Measurements from ENCODE around the gene SEC22A. TPM values are rescaled to one million over a fixed set of nuclear protein-coding genes. Genes with fewer than 3 reads are reported as not detected.

The SEC22A gene
- total and polyA plus RNA-seq, 2 donors (not counting 1 experiment from before 2014, with no cell fraction given): 15.6 to 19.3 TPM

DNA sequence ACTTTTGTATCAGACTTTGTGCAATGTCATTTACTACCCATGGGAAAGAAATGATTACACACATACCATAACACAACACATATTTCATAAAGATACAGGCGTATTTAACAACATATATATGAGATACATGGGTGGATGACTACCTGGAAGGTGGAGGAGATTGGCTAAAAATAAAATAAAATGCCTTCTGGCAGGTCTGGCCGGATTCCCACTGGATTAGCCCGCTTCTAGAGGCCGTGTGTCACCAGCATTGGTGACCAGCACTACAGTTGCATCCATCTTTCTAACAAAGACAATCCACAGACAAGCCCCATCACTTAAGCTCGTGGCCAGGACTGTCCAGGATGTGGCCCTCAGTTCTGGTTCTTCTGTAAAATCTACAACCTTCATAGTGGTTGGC lies 21.0 kb upstream of the SEC22A start:
- WGBS (ENCODE audit: insufficient coverage): 93% methylated on average over 3 of the region's 5 CpGs
- DNase-seq (no peak), ATAC-seq (ENCODE audit: low read depth) (no peak)
- H3K27ac Mint-ChIP-seq: no peak overlapping the region
- intact Hi-C loops (cut with micrococcal nuclease): no loop called here
- no peaks in the 10 kb centered on the region for H3K36me3 ChIP-seq (replicated peaks in 1 of 2; ENCODE audit: control extremely low read depth in 1 of 2, control insufficient read depth in 1 of 2, extremely low read depth in 1 of 2, insufficient read depth in 2 of 2, low read length in 1 of 2)
- POLR2A ChIA-PET: no interaction called here
- H3K9me3 ChIP-seq (ENCODE audit: control extremely low read depth in 1 of 3, control insufficient read depth in 2 of 3, insufficient read depth in 1 of 3, low read length in 2 of 3): no peaks in the 10 kb centered on the region
- H3K27ac ChIP-seq (ENCODE audit: low read length in 2 of 2): no peak overlapping the region
- no peaks in the 10 kb centered on the region for H3K4me1 ChIP-seq (ENCODE audit: control insufficient read depth in 2 of 2, insufficient read depth in 2 of 2, low read length in 2 of 2)
- H3K9me3 Mint-ChIP-seq (ENCODE audit: insufficient read depth): peaks cover 11% of the 10 kb centered on the region
- H3K4me3 ChIP-seq (ENCODE audit: control extremely low read depth in 1 of 5, extremely low read depth in 1 of 5, insufficient read depth in 1 of 5, low read depth in 2 of 5, low read length in 4 of 5): no peak overlapping the region
- no peaks in the 10 kb centered on the region for H3K4me1 Mint-ChIP-seq
- H3K4me3 Mint-ChIP-seq: no peak overlapping the region
- H2AFZ ChIP-seq (ENCODE audit: insufficient read depth, low read depth, low read length, poor library complexity, severe bottlenecking): no peak overlapping the region
- H3K9ac ChIP-seq (ENCODE audit: low read length): no peak overlapping the region
- TF ChIP-seq EZH2 (IDR thresholded peaks at IDR 0.05; ENCODE audit: borderline replicate concordance, insufficient read depth, low read depth, low read length, poor library complexity, severe bottlenecking): no peak
- TF ChIP-seq, protein P1, sequence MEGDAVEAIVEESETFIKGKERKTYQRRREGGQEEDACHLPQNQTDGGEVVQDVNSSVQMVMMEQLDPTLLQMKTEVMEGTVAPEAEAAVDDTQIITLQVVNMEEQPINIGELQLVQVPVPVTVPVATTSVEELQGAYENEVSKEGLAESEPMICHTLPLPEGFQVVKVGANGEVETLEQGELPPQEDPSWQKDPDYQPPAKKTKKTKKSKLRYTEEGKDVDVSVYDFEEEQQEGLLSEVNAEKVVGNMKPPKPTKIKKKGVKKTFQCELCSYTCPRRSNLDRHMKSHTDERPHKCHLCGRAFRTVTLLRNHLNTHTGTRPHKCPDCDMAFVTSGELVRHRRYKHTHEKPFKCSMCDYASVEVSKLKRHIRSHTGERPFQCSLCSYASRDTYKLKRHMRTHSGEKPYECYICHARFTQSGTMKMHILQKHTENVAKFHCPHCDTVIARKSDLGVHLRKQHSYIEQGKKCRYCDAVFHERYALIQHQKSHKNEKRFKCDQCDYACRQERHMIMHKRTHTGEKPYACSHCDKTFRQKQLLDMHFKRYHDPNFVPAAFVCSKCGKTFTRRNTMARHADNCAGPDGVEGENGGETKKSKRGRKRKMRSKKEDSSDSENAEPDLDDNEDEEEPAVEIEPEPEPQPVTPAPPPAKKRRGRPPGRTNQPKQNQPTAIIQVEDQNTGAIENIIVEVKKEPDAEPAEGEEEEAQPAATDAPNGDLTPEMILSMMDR (IDR thresholded peaks at IDR 0.05): no peak
- no peaks in the 10 kb centered on the region for H3K27me3 ChIP-seq (replicated peaks in 1 of 4; ENCODE audit: control extremely low read depth in 1 of 4, control insufficient read depth in 3 of 4, insufficient read depth in 4 of 4, low read length in 3 of 4)
- no peaks in the 10 kb centered on the region for H3K79me2 ChIP-seq (ENCODE audit: control insufficient read depth, insufficient read depth, low read length)
- CTCF ChIA-PET: no interaction called here
- no peak overlapping the region for H3K4me2 ChIP-seq (replicated peaks; ENCODE audit: low read depth, low read length, poor library complexity, severe bottlenecking)
- H4K20me1 ChIP-seq (ENCODE audit: control insufficient read depth, insufficient read depth, low read length, poor library complexity, severe bottlenecking): no peaks in the 10 kb centered on the region
- no peaks in the 10 kb centered on the region for H3K27me3 Mint-ChIP-seq

DNA sequence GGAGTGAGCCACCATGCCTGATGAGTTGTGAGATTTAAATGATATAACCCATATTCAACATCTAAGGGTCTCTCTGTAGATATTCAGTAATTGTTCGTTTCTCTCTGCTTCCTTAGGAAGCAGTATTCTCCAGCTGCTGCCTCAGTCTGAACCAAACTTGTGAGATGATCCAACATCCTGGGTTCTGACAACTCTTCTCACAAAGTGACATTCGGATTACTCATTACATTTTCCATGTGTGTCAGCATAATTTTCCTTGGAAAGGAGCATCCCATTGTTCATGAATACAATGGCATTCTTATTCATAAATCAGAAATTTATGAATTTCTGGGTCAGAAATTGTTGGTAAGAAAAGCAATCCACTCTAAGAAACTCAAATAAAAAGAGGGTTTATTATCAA lies 15.0 kb upstream of the SEC22A start:
- CTCF ChIA-PET: no interaction called here
- Histone ChIP-seq H3K27ac (ENCODE audit: low read length in 2 of 2) (no peak overlapping the region), H3K4me2 (replicated peaks; ENCODE audit: low read depth, low read length, poor library complexity, severe bottlenecking) (no peak overlapping the region), H4K20me1 (ENCODE audit: control insufficient read depth, insufficient read depth, low read length, poor library complexity, severe bottlenecking) (no peaks in the 10 kb centered on the region), H3K4me3 (ENCODE audit: control extremely low read depth in 1 of 5, extremely low read depth in 1 of 5, insufficient read depth in 1 of 5, low read depth in 2 of 5, low read length in 4 of 5) (no peak overlapping the region), H3K9ac (ENCODE audit: low read length) (no peak overlapping the region), H3K9me3 (ENCODE audit: control extremely low read depth in 1 of 3, control insufficient read depth in 2 of 3, insufficient read depth in 1 of 3, low read length in 2 of 3) (no peaks in the 10 kb centered on the region), H3K36me3 (replicated peaks in 1 of 2; ENCODE audit: control extremely low read depth in 1 of 2, control insufficient read depth in 1 of 2, extremely low read depth in 1 of 2, insufficient read depth in 2 of 2, low read length in 1 of 2) (no peaks in the 10 kb centered on the region), H3K4me1 (ENCODE audit: control insufficient read depth in 2 of 2, insufficient read depth in 2 of 2, low read length in 2 of 2) (no peaks in the 10 kb centered on the region), H2AFZ (ENCODE audit: insufficient read depth, low read depth, low read length, poor library complexity, severe bottlenecking) (no peak overlapping the region), H3K79me2 (ENCODE audit: control insufficient read depth, insufficient read depth, low read length) (no peaks in the 10 kb centered on the region), H3K27me3 (replicated peaks in 1 of 4; ENCODE audit: control extremely low read depth in 1 of 4, control insufficient read depth in 3 of 4, insufficient read depth in 4 of 4, low read length in 3 of 4) (no peaks in the 10 kb centered on the region)
- 100% methylated on average over 2 of the region's 2 CpGs for WGBS (ENCODE audit: insufficient coverage)
- peaks cover 9% of the 10 kb centered on the region for H3K9me3 Mint-ChIP-seq (ENCODE audit: insufficient read depth)
- no peaks in the 10 kb centered on the region for H3K27me3 Mint-ChIP-seq
- POLR2A ChIA-PET: no interaction called here
- TF ChIP-seq, protein P1 (IDR thresholded peaks at IDR 0.05): no peak
- TF ChIP-seq EZH2 (IDR thresholded peaks at IDR 0.05; ENCODE audit: borderline replicate concordance, insufficient read depth, low read depth, low read length, poor library complexity, severe bottlenecking): no peak
- DNase-seq: no peak
- intact Hi-C loops (cut with micrococcal nuclease): no loop called here
- ATAC-seq (ENCODE audit: low read depth): no peak
- H3K4me1 Mint-ChIP-seq: no peaks in the 10 kb centered on the region
- no peak overlapping the region for H3K27ac Mint-ChIP-seq
- no peak overlapping the region for H3K4me3 Mint-ChIP-seq

Measured in B cell (primary cell).